A549 (cell line): ENCODE results near the gene LGR4. TPM values are rescaled to one million over a fixed set of nuclear protein-coding genes. Genes with fewer than 3 reads are reported as not detected.
A peak's percentile ranks its signal among the peaks of the same experiment; 100 is the strongest.

ENCODE experiments used
- BCL3 ChIP-seq: fragments of >200 bp; sonication (Bioruptor Twin); formaldehyde crosslinking; IDR thresholded peaks from 3 replicates; pipeline ENCODE4 v1.6.1; 2016
- BHLHE40 ChIP-seq: IDR thresholded peaks from 2 replicates; pipeline ENCODE4 v1.6.1; 2012; ENCODE audit warnings: low read depth, low read length, inconsistent platforms
- CBX8 ChIP-seq: fragments of 200-600 bp; sonication (generic); IDR thresholded peaks from 2 replicates; pipeline ENCODE4 v1.6.1; 2016
- CHD2 ChIP-seq: fragments of 150-350 bp; IDR thresholded peaks from 2 replicates; pipeline ENCODE4 v1.6.1; 2014; ENCODE audit warnings: low read length; ENCODE audit not compliant: partially characterized antibody
- CHD4 ChIP-seq: fragments of 200-600 bp; sonication (generic); IDR thresholded peaks from 2 replicates; pipeline ENCODE4 v1.6.1; 2016; ENCODE audit warnings: antibody characterized with exemption, mild to moderate bottlenecking, borderline replicate concordance
- CTCF ChIP-seq: fragments of >200 bp; sonication (Bioruptor Twin); formaldehyde crosslinking; IDR thresholded peaks from 3 replicates; pipeline ENCODE4 v1.5.1; 2016
- E2F6 ChIP-seq: IDR thresholded peaks from 2 replicates; pipeline ENCODE4 v1.6.1; 2012; ENCODE audit warnings: low read depth, borderline replicate concordance
- EHMT2 ChIP-seq: fragments of 200-600 bp; sonication (generic); IDR thresholded peaks from 2 replicates; pipeline ENCODE4 v1.6.1; 2016; ENCODE audit warnings: antibody characterized with exemption, low read depth, mild to moderate bottlenecking, moderate library complexity
- ELK1 ChIP-seq: fragments of 150-350 bp; IDR thresholded peaks from 2 replicates; pipeline ENCODE4 v1.6.1; 2014; ENCODE audit warnings: low read depth, mild to moderate bottlenecking, low read length
- EP300 ChIP-seq, 2 experiments: fragments of >200 bp; sonication (Bioruptor Twin); formaldehyde crosslinking; IDR thresholded peaks; 2 replicates in 1 of 2; 3 replicates in 1 of 2; pipeline ENCODE4 v1.6.1; 2016 to 2017
- FOSB ChIP-seq: fragments of 250-450 bp; sonication (Bioruptor Pico); IDR thresholded peaks from 2 replicates; pipeline ENCODE4 v1.5.0; 2020; ENCODE audit warnings: mild to moderate bottlenecking, moderate library complexity
- FOSL2 ChIP-seq, 2 experiments: fragments of 450-650 bp in 1 of 2; fragments of >200 bp in 1 of 2; sonication (Bioruptor Twin) in 1 of 2; formaldehyde crosslinking; IDR thresholded peaks; 2 replicates each; pipeline versions ENCODE4 v1.5.0 to v1.6.1; 2016 to 2020; ENCODE audit warnings: mild to moderate bottlenecking in 1 of 2, moderate library complexity in 1 of 2
- FOXS1 ChIP-seq: fragments of 250-450 bp; sonication (Bioruptor Pico); IDR thresholded peaks from 2 replicates; pipeline ENCODE4 v1.5.0; 2020; ENCODE audit warnings: mild to moderate bottlenecking, moderate library complexity
- GATA3 ChIP-seq: IDR thresholded peaks from 2 replicates; pipeline ENCODE4 v1.6.1; 2012; ENCODE audit warnings: borderline replicate concordance
- HEYL ChIP-seq: fragments of 250-450 bp; sonication (Bioruptor Pico); IDR thresholded peaks from 2 replicates; pipeline ENCODE4 v1.8.0; 2021; ENCODE audit warnings: mild to moderate bottlenecking, moderate library complexity
- HOXA7 ChIP-seq: fragments of 250-450 bp; sonication (Bioruptor Pico); IDR thresholded peaks from 2 replicates; pipeline ENCODE4 v1.5.0; 2020; ENCODE audit warnings: mild to moderate bottlenecking, moderate library complexity
- HOXB13 ChIP-seq: fragments of 250-450 bp; sonication (Bioruptor Pico); IDR thresholded peaks from 2 replicates; pipeline ENCODE4 v1.5.0; 2020; ENCODE audit warnings: low read depth, mild to moderate bottlenecking, moderate library complexity
- JUN ChIP-seq, 2 experiments: fragments of >200 bp; sonication (Bioruptor Twin); formaldehyde crosslinking; IDR thresholded peaks; 2 replicates in 1 of 2; 3 replicates in 1 of 2; pipeline ENCODE4 v1.6.1; 2016 to 2017
- JUNB ChIP-seq: fragments of >200 bp; sonication (Bioruptor Twin); formaldehyde crosslinking; IDR thresholded peaks from 2 replicates; pipeline ENCODE4 v1.6.1; 2016
- MAX ChIP-seq: IDR thresholded peaks from 2 replicates; pipeline ENCODE4 v1.6.1; 2012
- NFE2L2 ChIP-seq: fragments of 150-350 bp; conservative IDR thresholded peaks from 2 replicates; pipeline ENCODE4 v1.6.1; 2014; ENCODE audit warnings: low read length
- NR3C1 ChIP-seq: fragments of >200 bp; sonication (Bioruptor Twin); formaldehyde crosslinking; IDR thresholded peaks from 3 replicates; pipeline ENCODE4 v1.6.1; 2017
- PBX3 ChIP-seq: IDR thresholded peaks from 2 replicates; pipeline ENCODE4 v1.6.1; 2012
- PHF8 ChIP-seq: fragments of 200-600 bp; sonication (generic); IDR thresholded peaks from 2 replicates; pipeline ENCODE4 v1.6.1; 2016; ENCODE audit warnings: low read depth, mild to moderate bottlenecking, antibody characterized with exemption, moderate library complexity, borderline replicate concordance
- POLR2A ChIP-seq: IDR thresholded peaks from 2 replicates; pipeline ENCODE4 v1.6.1; 2012; ENCODE audit warnings: mild to moderate bottlenecking, low read length
- POLR2AphosphoS2 ChIP-seq: conservative IDR thresholded peaks from 2 replicates; pipeline ENCODE4 v1.6.1; 2012; ENCODE audit warnings: low read length, improper control_type of control experiment, inconsistent platforms
- RAD21 ChIP-seq, 2 experiments: fragments of >200 bp in 1 of 2; sonication (Bioruptor Twin) in 1 of 2; formaldehyde crosslinking in 1 of 2; IDR thresholded peaks in 1 of 2; conservative IDR thresholded peaks in 1 of 2; 2 replicates in 1 of 2; 3 replicates in 1 of 2; pipeline ENCODE4 v1.6.1; 2012 to 2018; ENCODE audit warnings: inconsistent platforms in 1 of 2
- RARB ChIP-seq: fragments of 250-450 bp; sonication (Bioruptor Pico); IDR thresholded peaks from 2 replicates; pipeline ENCODE4 v1.8.0; 2021; ENCODE audit warnings: mild to moderate bottlenecking, moderate library complexity
- RCOR1 ChIP-seq: fragments of 150-350 bp; IDR thresholded peaks from 2 replicates; pipeline ENCODE4 v1.6.1; 2014; ENCODE audit warnings: antibody characterized with exemption, low read length, low read depth
- RFX5 ChIP-seq: fragments of 450-650 bp; IDR thresholded peaks from 2 replicates; pipeline ENCODE4 v1.7.1; 2014; ENCODE audit warnings: antibody characterized with exemption, mild to moderate bottlenecking, moderate library complexity
- SMC3 ChIP-seq: fragments of >200 bp; sonication (Bioruptor Twin); formaldehyde crosslinking; IDR thresholded peaks from 3 replicates; pipeline ENCODE4 v1.6.1; 2018; ENCODE audit warnings: inconsistent platforms
- SREBF2 ChIP-seq: fragments of 450-650 bp; IDR thresholded peaks from 2 replicates; pipeline ENCODE4 v1.6.1; 2014; ENCODE audit warnings: mild to moderate bottlenecking, moderate library complexity
- TFCP2L1 ChIP-seq: fragments of 250-450 bp; sonication (Bioruptor Pico); IDR thresholded peaks from 2 replicates; pipeline ENCODE4 v1.5.0; 2021; ENCODE audit warnings: mild to moderate bottlenecking
- TP53 ChIP-seq: fragments of 250-450 bp; sonication (Bioruptor Pico); IDR thresholded peaks from 2 replicates; pipeline ENCODE4 v1.5.0; 2021; ENCODE audit warnings: mild to moderate bottlenecking, moderate library complexity
- USF2 ChIP-seq: fragments of 450-650 bp; IDR thresholded peaks from 2 replicates; pipeline ENCODE4 v1.6.1; 2014; ENCODE audit warnings: antibody characterized with exemption
- ZC3H11A ChIP-seq: fragments of 450-650 bp; IDR thresholded peaks from 2 replicates; pipeline ENCODE4 v1.6.1; 2014; ENCODE audit warnings: antibody characterized with exemption, mild to moderate bottlenecking
- ZFP36 ChIP-seq: fragments of 450-650 bp; IDR thresholded peaks from 2 replicates; pipeline ENCODE4 v1.6.1; 2014; ENCODE audit warnings: borderline replicate concordance; ENCODE audit not compliant: partially characterized antibody
- ZSCAN20 ChIP-seq: fragments of 250-450 bp; sonication (Bioruptor Pico); IDR thresholded peaks from 2 replicates; pipeline ENCODE4 v1.8.0; 2022; ENCODE audit warnings: mild to moderate bottlenecking, moderate library complexity
- polyA plus RNA-seq, 4 experiments: library from polyadenylated mRNA; depleted of rRNA in 3 of 4; stranded (reverse); fragments of >200 nt; fragmentation: RNase III in 1 of 4; extraction: RNeasy Plus Mini Kit Qiagen cat#74134 plus additional on column Dnase treatment in 1 of 4; gene quantifications; 2 replicates in 3 of 4; 3 replicates in 1 of 4; pipeline ENCODE4 v1.2.3, GENCODE V29; 2011 to 2017

The LGR4 gene
- polyA plus RNA-seq, 2 of the 4 experiments (the other 2 are of a cell fraction): 41.2 to 130 TPM

- TF ChIP-seq RARB (CRISPR knock-in tag): no peak
- TF ChIP-seq TP53 (CRISPR knock-in tag): peak; percentile 46
- peak; percentile 80; the same call in 1 of the 2 replicates for TF ChIP-seq TFCP2L1
- no peak for TF ChIP-seq ZFP36
- TF ChIP-seq JUN (IDR thresholded peaks at IDR 0.05): peak in 1 of 2 experiments; percentile 72; a peak in 4 of 5 replicates
- no peak for TF ChIP-seq ZC3H11A
- TF ChIP-seq E2F6: peak; percentile 18; the same call in 1 of the 2 replicates
- peak; percentile 80 for TF ChIP-seq HOXA7 (CRISPR knock-in tag)
- TF ChIP-seq MAX: peak; percentile 65
- TF ChIP-seq FOXS1 (CRISPR knock-in tag): no peak
- no peak for TF ChIP-seq SREBF2
- TF ChIP-seq ELK1: no peak
- no peak for TF ChIP-seq HOXB13 (CRISPR knock-in tag)
- TF ChIP-seq FOSB: peak; percentile 67
- TF ChIP-seq RAD21 (conservative IDR thresholded peaks at IDR 0.05 in 1 of 2, IDR thresholded peaks at IDR 0.05 in 1 of 2): peak in 1 of 2 experiments; percentile 31; a peak in 3 of 5 replicates
- no peak for TF ChIP-seq FOSL2 (IDR thresholded peaks at IDR 0.05)
- TF ChIP-seq FOSL2 (CRISPR knock-in tag; IDR thresholded peaks at IDR 0.05): no peak
- no peak for TF ChIP-seq HEYL
- TF ChIP-seq EP300 (IDR thresholded peaks at IDR 0.05): no peak
- peak; percentile 37; the same call in 1 of the 3 replicates for TF ChIP-seq SMC3
- peak; percentile 42; the same call in 1 of the 3 replicates for TF ChIP-seq BCL3
- TF ChIP-seq PHF8: 0 out of 2 replicates have a peak, but pooled peaks have one; percentile 26
- no peak for TF ChIP-seq EHMT2
- no peak for TF ChIP-seq GATA3
- no peak for TF ChIP-seq JUNB
- TF ChIP-seq RFX5: peak; percentile 96
- TF ChIP-seq NR3C1: no peak
- no peak for TF ChIP-seq CHD4
- no peak for TF ChIP-seq RCOR1
- no peak for TF ChIP-seq USF2
- no peak for TF ChIP-seq BHLHE40
- peak; percentile 24; the same call in 1 of the 2 replicates for TF ChIP-seq POLR2A
- TF ChIP-seq CBX8: no peak
- peak; percentile 92; the same call in 1 of the 2 replicates for TF ChIP-seq POLR2AphosphoS2
- no peak for TF ChIP-seq CHD2
- no peak for TF ChIP-seq CTCF
- no peak for TF ChIP-seq NFE2L2
- no peak for TF ChIP-seq ZSCAN20 (CRISPR knock-in tag)
- TF ChIP-seq PBX3: no peak
Observed at GRCh38 chr11:27362749-27363575, 109.6 kb downstream of the LGR4 start, which contains the start of gene CCDC34 (continued).
